Stimulated activated CD4-positive, alpha-beta T cell treated with anti-CD3 and anti-CD28 coated beads, TNF-alpha, amount 100 ng/mL, for 4 hours (primary cell): ENCODE results near the gene GNAZ.
"Not testable (repeated sequence)": the region's sequence is repeated elsewhere in the genome, so short reads cannot be mapped to it uniquely, and the experiment has no call there.

Experiments used
- DNase-seq, 3 experiments: peaks; one replicate each; pipeline ENCODE4 v3.0.0-alpha.2; 2020; ENCODE audit warnings: low read depth in 3 of 3

GNAZ gene

GRCh38 chr22:23070418-23071229 is at the start of gene GNAZ:
TSS of gene GNAZ (plus strand) at chr22:23070519. CDS start at chr22:23095696, 25,177 bp downstream.
- DNase-seq, result peak in 1 of 3 experiments; percentile 14

- DNase-seq, result no peak
Measured at GRCh38 chr22:23020659-23021293, 49.5 kb upstream of the GNAZ start.

- DNase-seq, result not testable (repeated sequence)
Measured at GRCh38 chr22:23021660-23022353, 48.5 kb upstream of the GNAZ start.

DNA sequence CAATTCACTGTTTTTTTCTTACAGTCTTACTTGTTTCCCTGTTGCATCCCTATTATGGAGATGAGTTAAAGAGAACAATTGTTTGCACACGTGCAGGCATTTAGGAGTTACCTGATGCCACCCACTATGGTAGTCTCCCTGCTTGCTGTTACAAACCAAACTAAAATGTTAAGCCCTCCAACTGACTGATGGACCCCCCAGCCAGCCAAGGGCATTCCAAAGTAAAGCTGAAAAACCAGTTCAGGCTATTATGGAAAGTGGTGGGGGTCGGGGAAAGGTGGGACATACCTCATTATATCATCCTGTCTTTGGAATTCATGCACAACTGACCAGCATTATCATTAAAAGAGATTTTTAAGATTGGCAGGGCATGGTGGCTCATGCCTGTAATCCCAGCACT is 47.0 kb upstream of the GNAZ start:
- no peak for DNase-seq

GRCh38 chr22:23026777-23027176 is 43.5 kb upstream of the GNAZ start:
- no peak for DNase-seq

GRCh38 chr22:23027849-23028248 is 42.5 kb upstream of the GNAZ start:
- not testable (repeated sequence) for DNase-seq

- no peak for DNase-seq
Measured at GRCh38 chr22:23029521-23030228, 40.6 kb upstream of the GNAZ start.

DNA sequence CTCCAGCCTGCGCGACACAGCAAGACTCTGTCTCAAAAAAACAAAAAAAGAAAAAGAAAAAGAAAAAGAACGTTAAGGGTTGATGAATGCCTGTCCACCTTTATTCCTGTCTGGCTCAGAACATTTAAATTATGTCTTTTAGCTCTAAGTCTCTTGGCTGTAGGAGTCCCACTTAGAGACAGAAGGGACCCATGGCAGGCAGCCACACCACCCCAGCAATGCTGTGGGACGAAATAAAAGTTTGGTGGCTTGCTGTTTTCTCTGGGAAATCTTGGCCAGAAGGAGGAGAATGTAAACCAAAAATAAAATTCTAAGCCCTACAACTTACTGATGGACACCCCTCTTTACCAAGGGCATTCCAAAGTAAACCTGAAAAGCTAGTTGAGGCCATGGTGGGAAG is 38.9 kb upstream of the GNAZ start:
- no peak for DNase-seq

DNA sequence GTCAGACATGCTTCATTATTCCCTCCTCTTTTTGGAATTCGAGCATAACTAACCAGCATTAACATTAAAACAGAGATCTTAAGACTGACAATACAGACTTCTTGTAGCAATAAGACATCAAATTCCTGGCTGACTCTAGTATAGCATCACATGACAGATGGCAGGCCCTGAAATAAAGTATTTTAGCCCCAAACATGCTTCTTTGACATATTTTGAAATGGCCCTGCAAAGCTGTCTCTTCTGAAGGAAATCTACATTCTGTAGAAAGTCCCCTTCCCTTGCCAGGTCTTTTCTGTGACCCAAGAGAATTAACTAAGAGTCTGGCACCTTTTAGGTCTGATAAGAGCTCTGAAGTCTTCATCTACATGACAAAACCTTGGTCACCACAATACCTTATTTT is 38.5 kb upstream of the GNAZ start:
- DNase-seq, result no peak

- DNase-seq, result no peak
Measured at GRCh38 chr22:23032658-23033057, 37.7 kb upstream of the GNAZ start.

DNA sequence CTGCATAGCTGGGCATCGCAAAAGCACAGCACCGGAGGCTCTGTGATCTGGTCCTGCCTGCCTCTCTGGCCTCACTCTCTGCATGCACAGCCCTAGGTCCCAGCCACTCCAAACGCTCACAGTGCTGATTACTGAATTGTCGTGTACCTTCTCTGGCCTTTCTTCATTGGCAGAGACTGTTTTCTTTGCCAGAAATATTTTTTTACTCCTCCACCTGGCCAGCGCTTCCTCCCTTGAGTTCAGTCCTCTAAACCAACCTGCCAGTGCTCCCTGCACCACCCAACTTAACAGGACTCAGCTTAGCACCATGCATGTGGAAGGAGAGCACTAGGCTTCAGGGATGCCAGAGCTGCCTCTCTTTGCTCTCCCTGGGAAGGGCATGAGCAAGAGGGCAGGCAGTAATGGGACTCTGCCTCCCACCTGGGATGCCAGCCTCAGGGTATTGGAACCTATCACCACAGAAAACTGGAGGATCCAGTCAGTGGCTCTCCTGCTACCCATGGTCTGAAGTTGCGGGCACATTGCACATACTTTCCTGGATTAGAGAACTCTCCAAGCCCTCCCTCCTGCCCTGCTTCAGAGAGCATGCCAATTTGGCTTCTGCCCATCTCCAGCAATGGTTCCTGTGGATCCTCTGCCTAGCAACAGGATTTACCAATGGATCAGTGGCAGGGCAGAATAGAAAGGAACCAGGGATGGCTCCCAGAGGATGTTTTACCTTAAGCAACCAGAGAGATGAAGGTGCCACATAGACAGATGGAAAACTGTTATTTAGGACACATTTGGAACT is 37.0 kb upstream of the GNAZ start:
- no peak for DNase-seq

GRCh38 chr22:23034621-23035556 is 35.4 kb upstream of the GNAZ start:
- DNase-seq, result no peak

- DNase-seq, result no peak
Measured at GRCh38 chr22:23035557-23036277, 34.6 kb upstream of the GNAZ start.

DNA sequence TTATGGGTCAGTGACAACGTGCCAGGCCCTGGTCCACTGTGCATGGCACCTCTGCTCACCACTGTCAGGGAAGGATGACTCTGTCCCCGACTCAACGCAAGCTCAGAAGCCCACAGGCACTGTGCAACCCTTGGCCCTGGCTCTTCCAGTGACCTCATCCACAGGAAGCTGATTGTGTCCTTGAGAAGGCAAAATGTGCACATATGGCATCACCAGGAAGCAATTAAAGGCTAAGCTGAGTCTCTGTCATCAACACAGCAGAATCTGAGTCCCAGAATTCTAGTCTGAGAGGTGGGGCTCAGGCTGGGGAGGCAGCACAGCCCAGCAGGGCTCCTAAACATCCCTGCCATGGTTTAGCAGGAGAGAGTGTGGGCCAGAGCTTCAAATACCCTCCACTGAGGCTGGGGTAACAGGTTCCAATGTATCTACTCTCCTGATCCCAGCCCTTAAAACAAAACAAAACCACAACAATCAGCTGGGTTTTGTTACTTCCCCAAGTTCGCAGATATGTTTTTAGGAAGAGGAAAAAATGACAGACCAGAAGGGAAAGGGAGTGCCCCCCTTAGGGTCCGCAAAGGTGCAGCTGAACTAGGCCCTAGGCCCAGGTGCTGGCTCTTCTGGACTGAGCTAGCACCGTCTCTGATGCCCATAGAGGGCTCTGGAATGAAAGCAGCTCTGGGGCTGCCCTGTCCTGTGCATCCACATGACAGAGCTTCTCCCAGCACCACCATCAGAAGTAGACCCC is 33.5 kb upstream of the GNAZ start:
- no peak for DNase-seq

- DNase-seq, result no peak
Measured at GRCh38 chr22:23037429-23038333, 32.6 kb upstream of the GNAZ start.

GRCh38 chr22:23038334-23038642 is 32.0 kb upstream of the GNAZ start:
- no peak for DNase-seq

DNA sequence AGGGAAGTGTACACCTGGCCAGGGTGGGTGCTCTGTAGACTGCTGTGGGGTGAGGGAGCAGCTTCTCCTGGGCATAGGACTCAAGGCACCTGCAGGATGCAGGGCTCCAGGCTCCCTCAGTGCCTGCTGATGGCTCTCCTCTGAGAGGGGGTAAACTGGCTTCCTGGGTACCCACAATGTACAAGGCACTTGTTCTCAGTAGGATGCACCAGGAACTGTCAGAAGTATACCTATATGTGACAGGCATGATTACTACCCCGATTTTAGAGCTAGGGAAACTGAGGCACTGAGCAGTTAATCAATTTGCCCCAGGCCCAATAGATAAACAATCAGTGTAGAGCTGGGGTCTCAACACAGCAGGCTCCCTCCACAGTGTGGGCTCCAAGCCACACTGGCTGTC is 31.4 kb upstream of the GNAZ start:
- DNase-seq, result no peak

DNA sequence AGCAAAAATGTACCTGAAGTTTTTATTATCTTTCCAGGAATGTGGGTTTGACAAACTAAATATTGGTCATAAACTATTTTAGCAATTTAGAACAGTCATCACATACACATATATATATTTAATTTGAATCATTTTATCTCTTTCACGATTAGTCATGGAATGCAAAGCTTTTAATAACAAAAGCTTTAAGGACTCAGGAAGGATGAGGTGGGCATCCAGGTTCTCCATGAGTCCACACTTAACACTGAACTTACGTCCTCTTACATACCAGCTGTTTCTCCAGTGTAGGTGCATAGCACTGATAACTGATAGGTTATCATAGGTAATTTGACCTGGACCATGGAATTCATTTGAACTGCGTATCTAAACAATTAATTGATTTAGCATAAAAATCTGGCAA is 28.1 kb upstream of the GNAZ start:
- DNase-seq, result no peak
